Measurements from ENCODE around the gene RITA1.

- TF ChIP-seq CTCF (IDR thresholded peaks at IDR 0.05; ENCODE audit: extremely low read depth in 1 of 2, insufficient read depth in 1 of 2, low read depth in 1 of 2, low read length in 2 of 2) (no peak), POLR2A (IDR thresholded peaks at IDR 0.05; ENCODE audit: low read depth, low read length) (no peak), POLR2AphosphoS5 (IDR thresholded peaks at IDR 0.05; ENCODE audit: insufficient read depth, low read depth, low read length) (no peak), EZH2 (IDR thresholded peaks at IDR 0.05; ENCODE audit: borderline replicate concordance, low read depth, low read length, severe bottlenecking) (no peak), MAX (IDR thresholded peaks at IDR 0.05; ENCODE audit: insufficient read depth, insufficient read length) (no peak), FOS (IDR thresholded peaks at IDR 0.05; ENCODE audit: borderline replicate concordance, insufficient read depth, low read length) (no peak), MYC (IDR thresholded peaks at IDR 0.05; ENCODE audit: low read depth, low read length) (no peak), JUN (IDR thresholded peaks at IDR 0.05; ENCODE audit: borderline replicate concordance, insufficient read depth, insufficient read length, low read depth) (no peak), GATA2 (IDR thresholded peaks at IDR 0.05; ENCODE audit: insufficient read depth, insufficient read length, low read depth, low read length) (no peak)
Measured at GRCh38 chr12:113202300-113203075, 17.0 kb downstream of the RITA1 start.
